T follicular helper cell (primary cell): ENCODE measurements around the gene WDFY2.

Experiments used
- DNase-seq: peaks from one replicate; pipeline ENCODE4 v3.0.0-alpha.2; 2020; ENCODE audit warnings: low read depth

WDFY2 gene

DNA sequence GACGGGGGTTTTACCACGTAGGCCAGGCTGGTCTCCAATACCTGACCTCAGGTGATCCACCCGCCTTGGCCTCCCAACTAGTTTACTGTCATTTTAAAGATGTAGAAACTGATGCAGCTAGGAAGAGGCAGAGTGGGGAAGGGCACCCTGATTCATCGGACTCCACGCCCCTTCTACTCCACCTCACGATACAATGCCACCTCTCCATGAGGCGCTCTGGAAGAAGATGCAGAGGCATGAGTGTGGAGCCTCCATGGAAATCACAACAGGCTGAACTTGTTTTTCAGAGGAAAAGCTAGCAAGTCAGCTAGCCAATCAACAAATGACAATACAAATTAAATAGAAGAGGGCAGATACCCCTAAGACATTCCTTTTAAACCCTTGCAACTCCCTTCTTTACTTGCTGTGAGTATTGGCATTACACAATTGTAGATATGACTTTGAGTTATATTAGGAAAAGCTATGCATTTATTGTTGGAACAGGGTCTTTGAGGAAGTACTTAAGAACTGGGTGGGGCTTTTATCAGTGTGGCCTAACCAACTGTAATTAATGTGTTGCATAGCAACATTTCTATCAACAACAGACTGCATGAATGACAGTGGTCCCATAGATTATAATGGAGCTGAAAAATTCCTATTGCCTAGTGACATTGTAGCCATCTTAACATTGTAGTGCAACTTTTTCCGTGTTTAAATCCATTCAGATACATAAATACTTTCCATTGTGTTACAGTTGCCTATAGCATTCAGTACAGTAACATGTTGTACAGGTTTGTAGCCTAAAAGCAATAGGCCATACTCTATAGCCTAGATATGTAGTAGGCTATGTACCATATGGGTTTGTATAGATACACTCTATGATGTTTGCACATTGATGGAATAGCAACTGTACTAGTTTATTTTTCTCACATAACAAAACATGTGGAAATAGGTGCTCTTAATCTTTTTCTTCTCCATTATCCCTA is 17.6 kb downstream of the WDFY2 start:
- no peak for DNase-seq

DNA sequence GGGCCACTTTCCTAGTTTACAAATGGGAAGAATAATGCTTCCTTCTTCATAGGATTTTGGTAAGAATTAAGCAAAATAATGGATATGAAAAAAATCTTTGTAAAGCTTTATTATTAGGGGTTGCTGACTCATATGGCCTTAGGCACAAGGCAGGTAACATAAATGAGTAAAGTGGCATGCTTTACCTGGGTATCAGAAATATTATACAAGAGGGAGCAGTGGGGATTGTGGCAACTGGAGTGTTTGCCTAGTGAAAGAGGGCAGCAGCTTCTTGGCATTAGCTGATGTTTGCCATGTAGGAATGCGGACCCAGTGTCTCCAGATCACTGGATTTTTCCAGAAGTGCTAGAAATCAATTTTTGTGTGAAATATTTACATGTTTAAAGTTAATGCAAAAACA is 19.5 kb downstream of the WDFY2 start:
- DNase-seq = no peak

DNA sequence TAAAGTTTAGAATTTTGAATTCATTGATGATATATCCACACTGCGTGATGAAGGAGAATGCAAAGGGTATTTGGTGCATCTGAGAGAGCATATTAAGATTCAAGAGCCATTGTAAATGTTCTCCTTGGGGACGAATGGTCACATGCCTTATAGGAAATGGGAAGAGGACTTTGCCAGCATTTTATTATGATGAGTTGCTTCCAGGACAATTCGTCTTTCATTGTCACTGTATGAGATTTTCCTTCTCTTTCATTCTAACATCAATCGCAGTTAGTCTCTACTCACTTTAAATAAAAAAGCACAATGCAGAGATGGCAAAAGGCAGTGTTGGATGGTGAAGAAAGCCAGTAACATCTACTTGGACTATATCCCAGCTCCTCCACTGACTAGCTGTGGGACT is 21.4 kb downstream of the WDFY2 start:
- DNase-seq = no peak

DNA sequence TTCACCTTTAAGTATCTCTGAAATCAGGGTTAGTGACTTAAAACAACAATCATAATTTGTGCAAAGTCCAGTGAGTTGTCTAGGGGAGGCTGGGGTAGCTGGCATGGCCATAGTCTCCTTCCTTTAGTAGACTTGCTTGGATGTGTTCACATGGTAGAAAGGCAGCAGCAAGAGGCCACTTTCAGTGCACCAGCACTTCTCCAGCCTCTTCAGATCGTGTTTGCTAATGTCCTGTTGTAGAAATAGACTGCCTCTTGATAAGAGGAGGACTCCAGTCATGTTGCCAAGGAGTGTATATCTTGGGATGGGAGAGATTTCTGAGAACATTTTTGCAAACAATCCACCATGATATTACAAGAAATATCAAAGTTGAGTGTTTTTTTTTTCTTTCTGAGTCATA is 22.9 kb downstream of the WDFY2 start:
- no peak for DNase-seq

DNA sequence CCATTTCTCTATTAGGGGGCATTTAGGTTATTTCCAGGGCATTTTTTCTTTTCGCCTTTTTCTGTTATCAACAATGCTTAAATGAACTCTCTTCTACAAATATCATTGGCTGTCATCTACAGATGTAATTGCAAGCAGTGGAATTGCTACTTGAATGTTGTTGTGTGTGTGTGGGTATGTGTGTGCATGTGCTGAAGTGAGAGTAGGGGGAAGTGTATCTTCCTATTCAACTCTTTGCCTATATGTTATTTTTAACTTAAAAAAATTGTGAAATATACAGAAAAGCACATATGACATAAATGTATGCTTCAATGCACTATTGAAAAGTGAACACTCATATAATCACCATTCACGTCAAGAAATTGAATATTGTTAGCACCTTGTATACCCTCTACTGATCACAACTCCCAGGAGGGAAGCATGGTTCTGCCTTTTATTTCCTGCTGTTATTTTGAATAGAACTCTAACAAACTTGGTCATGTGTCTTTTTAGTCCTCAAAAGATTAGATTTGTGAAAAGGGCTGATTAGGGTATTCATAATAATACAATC is 24.7 kb downstream of the WDFY2 start:
- DNase-seq = no peak

DNA sequence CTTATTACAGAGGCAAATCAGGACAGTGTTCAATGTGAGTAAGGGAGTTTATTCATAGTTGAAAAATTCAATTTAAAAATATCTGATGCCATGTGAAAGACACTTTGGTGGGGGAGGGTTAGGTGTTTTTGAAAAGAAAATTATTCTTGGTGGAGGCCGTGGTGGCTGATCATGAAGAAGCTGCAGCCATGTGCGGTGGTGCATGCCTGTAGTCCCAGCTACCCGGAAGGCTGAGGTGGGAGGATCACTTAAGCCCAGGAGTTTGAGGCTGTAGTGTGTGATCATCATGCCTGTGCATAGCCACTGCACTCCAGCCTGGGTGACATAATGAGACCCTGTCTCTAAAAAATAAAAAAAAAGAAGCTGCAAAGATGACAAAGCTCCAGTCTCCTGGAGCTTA is 28.6 kb downstream of the WDFY2 start:
- no peak for DNase-seq

DNA sequence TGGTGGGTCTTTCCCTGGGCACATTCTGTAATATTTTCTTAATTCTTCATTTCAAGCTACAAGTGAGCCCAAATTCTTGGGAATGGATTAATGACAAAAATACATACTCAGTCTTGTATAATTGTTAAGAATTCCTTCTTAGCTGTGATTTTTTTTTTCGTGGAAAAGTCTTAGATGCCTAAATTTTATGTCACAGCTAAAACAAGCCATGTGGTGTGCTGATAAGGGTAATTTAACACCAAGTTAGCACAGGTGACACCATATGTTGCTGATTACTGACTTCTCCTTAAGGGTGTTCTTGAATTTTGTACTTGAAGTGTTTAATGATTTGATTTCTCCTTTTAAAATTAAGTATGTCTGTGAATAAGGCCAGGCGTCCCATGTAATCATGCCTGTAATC is 29.3 kb downstream of the WDFY2 start:
- no peak for DNase-seq

DNA sequence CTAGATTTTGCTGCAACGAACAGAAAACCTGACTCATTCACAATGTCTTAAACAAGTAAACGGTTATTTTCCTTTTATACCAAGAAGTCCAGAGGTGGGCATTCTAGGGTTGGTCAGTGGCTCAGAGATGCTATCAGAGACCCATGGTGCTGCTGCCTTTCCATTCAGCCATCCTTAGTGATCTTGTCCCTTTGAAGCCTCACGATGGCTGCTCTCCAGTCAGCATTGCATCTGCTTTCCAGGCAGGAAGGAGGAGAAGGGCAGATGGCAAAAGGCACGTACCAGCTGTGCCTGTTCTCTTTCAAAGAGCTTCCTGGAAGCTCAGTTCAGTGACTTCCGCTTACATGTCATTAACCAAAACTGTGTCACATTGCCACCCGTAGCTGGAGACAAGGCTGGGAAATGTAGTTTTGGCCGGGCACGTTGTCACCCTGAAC is 30.1 kb downstream of the WDFY2 start:
- peak; percentile 12 for DNase-seq

DNA sequence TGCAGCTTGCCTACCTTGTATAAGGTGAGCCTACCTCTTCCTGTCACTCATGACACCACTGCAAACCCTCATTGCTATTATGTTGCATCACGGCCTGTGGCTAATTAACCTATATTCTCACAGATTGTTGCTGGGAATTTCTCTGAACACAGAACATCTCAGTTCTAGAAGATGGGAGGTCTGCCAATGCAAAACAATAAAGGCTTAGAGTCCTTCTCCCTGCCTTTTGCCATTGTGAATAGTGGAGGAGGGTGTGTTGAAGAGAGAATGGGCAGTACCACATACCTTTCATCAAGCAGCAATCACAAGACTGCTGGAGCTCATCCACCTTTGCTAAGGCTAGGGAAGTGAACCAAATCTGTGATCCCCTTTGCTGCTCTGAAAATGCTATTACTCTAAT is 34.4 kb downstream of the WDFY2 start:
- no peak for DNase-seq

DNA sequence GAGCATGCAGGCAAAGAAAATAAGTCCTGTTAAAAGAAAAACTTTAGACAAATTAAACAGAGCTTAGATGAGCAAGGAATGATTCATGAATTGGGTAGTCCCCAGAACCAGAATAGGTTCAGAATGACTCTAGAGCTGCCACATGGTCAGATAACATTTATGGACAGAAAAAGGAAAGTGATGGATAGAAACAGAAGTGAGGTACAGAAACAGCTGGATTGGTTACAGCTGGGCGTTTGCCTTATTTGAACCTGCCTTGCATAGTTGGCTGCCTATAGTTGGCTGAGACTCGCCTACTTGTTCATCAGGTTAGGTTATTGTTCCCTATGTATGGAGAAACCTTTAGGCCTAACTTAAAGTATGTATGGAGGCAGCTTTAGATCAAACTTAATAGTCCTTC is 35.4 kb downstream of the WDFY2 start:
- DNase-seq = no peak

DNA sequence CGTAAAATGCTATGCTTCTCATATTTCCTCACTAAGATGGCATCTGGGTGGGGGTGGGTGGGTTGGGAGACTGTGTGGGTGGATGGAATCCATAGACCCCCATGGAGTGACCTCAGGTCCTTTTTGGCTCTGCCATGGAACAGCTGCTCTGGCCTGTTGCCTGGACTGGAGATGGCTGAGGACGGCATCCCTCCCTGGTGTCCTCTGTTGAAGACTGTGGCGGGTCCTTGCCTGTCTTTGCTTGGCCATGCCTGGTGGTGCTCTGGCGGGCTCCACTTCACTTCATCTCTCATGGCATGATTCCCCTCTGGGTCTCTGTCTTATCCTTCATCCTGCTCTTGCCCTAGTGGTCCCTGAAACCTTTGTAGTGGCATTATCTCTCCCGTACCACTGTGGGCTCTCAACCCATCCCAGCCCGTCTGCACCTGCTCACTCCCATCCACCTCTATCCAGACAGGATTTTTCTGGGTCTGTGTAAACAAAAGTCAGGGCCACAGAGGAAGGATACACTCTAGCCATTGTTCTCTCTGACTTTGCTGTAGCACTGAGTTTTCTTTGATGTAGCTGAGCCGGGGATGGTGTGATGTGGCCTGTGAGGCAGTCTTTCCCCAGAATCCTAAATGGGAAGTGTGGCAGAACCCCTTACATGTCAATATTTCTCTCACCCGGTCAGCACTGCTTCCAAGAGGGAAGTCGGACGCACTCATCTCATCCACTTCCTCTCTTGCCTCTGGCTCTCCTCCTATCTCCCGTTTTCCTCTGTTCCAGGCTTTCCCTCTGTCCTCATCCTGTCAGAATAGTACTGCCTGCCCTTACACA is 36.1 kb downstream of the WDFY2 start:
- no peak for DNase-seq

DNA sequence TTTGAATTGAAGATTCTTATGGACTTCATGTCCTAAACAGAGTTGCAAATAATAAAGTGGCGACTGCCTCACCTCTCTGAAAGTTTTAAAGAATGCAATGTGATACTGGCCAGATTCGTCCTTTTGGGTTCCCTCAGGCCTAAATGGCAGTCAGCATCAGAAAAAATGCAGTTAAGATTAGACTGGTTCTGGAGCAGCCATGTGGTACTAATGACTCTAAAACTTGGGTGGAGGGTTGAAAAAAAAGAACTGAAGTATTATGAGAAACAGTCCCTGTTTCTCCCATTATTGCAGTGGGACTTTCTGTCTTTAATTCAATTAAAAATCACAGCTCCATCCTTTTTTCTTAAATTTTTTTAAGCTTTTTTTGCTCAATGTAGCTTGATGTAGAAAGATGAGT is 37.3 kb downstream of the WDFY2 start:
- no peak for DNase-seq

DNA sequence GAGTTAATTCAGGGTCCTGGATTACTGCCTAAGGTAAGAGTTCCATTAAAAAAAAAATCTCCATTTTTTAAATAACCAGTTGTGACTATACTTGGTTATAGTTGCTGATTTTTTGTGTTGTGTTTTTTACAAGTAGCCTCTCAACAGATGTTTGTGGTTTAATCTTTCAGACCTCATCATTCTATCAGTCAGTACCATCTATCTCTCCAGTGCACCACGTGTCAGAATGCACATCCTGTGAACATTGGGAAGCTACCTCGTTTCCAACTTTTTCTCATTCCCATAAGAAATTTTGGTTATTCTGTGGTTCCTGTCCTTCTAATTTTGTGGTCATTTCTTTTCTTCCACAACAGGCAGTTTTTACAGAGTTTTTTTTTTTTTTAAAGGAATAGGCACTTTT is 39.2 kb downstream of the WDFY2 start:
- no peak for DNase-seq

DNA sequence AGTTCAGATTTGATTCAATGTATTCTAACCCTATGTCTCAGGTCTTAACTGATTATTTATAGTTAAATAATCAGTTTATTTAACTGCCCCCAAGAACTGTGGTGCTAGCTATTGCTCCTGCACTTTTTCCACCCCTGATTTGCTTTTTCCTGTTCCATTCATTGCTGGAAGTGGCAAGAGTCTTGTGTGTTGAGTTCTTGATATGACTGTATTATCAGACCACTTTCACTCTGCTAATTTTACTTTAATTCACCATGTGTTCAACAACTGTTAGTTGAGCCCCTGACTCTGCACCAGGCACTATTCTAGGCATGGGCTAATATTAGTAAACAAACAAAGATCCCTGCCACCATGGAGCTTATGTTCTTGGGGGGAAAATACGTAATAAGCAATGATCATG is 39.9 kb downstream of the WDFY2 start:
- DNase-seq = no peak

DNA sequence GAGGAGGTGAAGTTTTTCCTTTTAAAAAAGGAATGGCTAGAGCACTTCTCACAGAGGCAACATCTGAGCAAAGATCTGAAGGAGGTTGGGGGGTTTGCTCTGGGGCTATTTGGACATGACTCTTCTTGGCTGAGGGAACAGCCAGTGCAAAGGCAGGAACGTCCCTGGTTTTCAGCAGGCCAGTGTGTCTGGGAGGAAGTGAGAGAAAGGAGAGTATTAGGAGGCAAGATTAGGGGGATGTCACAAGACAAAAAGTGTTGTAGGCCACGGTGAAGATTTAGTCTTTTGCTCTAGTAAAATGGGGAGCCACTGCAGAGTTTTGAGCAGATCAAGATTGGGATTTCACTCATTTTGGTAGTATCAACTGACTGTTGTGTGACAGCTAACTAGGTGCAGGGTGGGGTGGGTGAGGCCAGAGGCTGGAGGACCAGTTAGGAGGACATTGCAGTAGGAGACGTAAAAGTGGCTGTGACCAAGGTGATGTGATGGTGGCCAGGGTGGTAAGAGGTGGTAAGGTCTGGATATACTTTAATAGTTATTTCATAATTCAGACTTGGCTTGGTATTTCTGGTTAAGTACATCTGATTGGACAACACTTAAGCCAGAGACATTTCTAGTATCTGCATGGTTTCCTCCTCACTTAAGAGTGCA is 40.6 kb downstream of the WDFY2 start:
- no peak for DNase-seq

DNA sequence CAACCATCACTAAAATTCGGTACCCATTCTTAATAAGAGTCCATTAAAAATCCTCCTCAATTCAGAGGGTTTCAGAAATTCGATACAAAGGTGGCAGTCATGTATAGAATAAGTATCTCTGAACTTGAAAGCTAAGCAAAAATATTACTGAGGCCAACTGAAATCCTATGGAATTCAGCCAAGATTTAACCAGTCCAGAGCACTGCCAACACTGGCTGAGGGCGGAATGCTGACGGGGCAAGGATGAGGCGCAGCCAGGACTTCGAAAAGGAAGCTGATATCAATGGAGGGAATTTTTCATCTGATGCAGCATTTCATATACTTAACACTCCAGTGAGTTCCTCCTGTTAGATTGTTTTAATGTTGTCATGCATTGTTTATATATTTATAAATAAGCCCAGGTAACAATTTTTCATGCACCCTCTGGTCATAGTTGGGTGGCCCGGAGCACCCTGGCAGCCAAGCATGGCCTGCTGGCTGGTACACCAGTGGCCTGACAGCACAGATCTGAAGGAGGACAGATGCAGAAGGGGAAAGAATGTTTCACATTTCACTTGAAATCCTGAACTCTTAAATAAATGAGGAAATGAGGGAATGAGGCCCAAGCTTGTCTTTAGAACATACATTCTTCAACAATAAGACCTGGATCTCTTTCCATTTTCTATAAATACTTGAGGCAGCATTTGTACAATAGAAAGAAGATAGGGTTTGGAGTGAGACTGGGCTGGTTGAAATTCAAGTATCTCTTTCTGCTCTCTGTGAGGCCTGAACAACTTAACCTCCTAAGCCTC is 41.5 kb downstream of the WDFY2 start:
- no peak for DNase-seq

DNA sequence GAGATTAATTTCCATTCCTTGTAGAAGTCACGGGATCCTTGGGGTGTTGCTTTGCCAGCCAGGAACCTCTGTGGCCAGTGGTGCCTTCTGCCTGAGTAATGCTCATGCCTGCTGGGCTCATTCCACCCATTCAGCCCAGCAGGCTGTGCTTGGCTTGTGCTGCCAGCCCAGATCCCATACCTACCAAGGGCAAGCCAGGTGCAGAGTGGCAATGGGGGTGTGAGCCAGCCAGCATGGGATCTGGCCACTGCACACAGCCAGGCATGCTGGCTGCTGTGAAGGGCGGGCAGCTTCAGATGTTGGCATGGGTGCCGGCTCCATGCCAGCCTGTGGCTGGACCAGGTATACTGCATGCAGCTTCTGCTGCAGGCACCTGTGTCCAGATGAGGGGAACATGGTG is 42.5 kb downstream of the WDFY2 start:
- DNase-seq = no peak

DNA sequence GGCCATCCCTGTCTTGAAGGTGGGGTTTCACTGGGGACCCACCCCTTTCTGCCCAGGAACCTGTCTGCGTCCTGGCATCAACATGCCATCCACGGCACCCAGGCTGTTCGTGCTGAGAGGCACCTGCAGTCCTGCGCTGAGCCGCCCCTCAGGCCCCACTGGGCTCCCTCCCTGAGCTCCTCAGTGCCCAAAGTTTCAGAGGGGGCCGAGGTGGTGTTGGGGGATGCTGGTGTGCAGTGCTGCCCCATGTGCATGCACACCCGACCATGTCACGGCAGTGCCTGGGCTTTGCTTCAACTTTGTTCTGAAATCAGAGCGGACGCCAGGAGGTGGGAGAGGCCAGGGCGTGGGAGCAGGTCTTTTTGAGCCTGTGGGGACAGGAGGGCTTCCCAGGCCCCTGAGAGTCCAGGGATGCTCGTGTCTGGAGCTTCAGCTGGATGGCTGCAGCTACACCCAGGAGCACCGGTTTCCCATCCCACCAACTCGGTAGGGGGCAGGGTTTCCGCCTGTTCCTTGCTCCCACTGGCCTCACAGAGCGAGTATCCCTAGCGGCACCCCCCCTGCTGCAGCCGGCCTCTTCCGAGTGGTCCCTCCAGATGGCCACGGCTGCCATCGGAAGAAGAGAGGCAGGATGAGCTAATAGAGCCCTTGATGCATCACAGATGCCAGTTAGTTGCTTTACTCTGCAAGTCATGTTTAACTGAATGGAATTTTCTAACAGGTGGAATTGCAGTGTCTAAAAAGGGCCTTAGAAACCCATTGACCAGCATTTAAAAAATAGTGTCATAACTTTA is 44.0 kb downstream of the WDFY2 start:
- DNase-seq = no peak

DNA sequence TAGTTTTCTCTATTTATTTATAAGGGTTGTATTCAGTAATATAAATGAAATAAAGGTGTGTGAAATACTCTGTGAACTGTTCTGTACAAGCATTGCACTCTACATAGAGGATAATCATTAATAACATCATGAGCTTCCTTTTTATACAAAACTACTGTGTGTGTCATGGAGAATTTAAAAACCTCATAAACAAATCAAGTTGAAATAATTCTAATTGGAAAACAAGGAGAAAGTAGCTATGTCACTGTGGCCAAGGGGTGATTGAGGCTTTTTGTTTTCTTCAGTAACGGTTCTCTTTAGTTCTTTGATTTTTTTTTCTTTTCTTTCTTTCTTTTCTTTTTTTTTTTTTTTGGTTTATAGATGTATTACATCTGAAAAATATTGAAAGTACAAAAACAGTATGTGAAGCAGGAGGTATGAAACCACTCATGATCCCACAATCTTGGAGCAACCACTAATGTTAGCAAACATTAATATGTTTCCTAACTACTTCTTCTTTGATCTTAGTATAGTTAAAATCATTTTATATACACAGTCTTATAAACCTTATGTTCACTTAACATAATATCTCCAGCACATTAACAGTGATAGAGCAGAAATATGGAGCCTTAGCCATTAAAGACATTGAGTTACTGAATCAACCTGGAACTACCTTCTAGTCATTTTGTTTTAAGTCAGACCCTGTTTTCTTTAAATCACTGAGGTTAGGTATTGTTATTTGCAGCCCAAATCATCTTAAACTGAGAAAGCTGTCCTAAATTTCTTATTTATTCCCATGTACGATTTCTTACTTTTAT is 45.4 kb downstream of the WDFY2 start:
- no peak for DNase-seq

DNA sequence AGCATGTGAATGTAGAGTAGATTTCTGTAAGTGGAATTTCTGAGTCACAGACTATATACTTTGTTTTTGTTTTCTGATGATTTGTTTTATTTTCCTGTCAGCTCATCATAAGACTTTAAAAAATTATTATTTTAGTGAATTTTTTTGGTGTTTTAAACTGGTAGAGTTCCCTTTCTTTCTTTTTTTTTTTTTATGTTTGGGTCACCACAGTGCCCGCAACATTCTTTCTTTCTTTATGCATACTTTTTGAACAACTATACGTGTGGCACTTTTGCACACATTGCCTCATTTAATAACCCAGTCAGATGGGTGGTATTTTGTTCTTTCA is 46.0 kb downstream of the WDFY2 start:
- no peak for DNase-seq
